Measurements from ENCODE around the gene PDAP1. TPM values are rescaled to one million over a fixed set of nuclear protein-coding genes. Genes with fewer than 3 reads are reported as not detected.

The PDAP1 gene
- total and polyA plus RNA-seq, 9 of the 15 experiments (the other 6 are each of a cell fraction or from before 2014, with no cell fraction given), result 10.2 to 315 (median 129) TPM

GRCh38 chr7:99438573-99439480, 30.4 kb upstream of the PDAP1 start, which contains the start of the genes CPSF4 and PTCD1 (continued):
- no peak for TF ChIP-seq CHD4 (IDR thresholded peaks at IDR 0.05; ENCODE audit: insufficient read depth, insufficient replicate concordance, low read depth, low read length, poor library complexity, severe bottlenecking)
- no peak for TF ChIP-seq ZNF282 (CRISPR knock-in tag; IDR thresholded peaks at IDR 0.05)
- TF ChIP-seq CREB3 (tag; conservative IDR thresholded peaks at IDR 0.05; ENCODE audit: low read depth), result no peak
- no peak for TF ChIP-seq ZBTB8A (IDR thresholded peaks at IDR 0.05; ENCODE audit: partially characterized antibody)
- TF ChIP-seq SIRT6 (IDR thresholded peaks at IDR 0.05; ENCODE audit: low read depth, low read length), result no peak
- TF ChIP-seq DMBX1 (CRISPR knock-in tag; IDR thresholded peaks at IDR 0.05; ENCODE audit: borderline replicate concordance), result peak; percentile 69
- peak; percentile 67 for TF ChIP-seq JUN (IDR thresholded peaks at IDR 0.05; ENCODE audit: borderline replicate concordance, low read depth, low read length)
- TF ChIP-seq JUN (CRISPR knock-in tag; IDR thresholded peaks at IDR 0.05; ENCODE audit: borderline replicate concordance), result no peak
- TF ChIP-seq MEF2A (IDR thresholded peaks at IDR 0.05; ENCODE audit: control insufficient read depth, low read depth, low read length), result 0 out of 2 replicates have a peak, but pooled peaks have one; percentile 20
- TF ChIP-seq ZHX1 (conservative IDR thresholded peaks at IDR 0.05; ENCODE audit: low read length), result no peak
- no peak for TF ChIP-seq ZNF512 (tag; IDR thresholded peaks at IDR 0.05)
- peak; percentile 54; the same call in 1 of the 2 replicates for TF ChIP-seq ZNF324 (CRISPR knock-in tag; IDR thresholded peaks at IDR 0.05)
- TF ChIP-seq CREB3L1 (IDR thresholded peaks at IDR 0.05; ENCODE audit: borderline replicate concordance, low read depth), result peak; percentile 63; the same call in 1 of the 2 replicates
- TF ChIP-seq CREBBP (IDR thresholded peaks at IDR 0.05; ENCODE audit: low read depth, low read length), result no peak
- no peak for TF ChIP-seq NCOA1 (IDR thresholded peaks at IDR 0.05; ENCODE audit: low read depth)
- no peak for TF ChIP-seq BRD9 (IDR thresholded peaks at IDR 0.05; ENCODE audit: low read depth, partially characterized antibody)
- no peak for TF ChIP-seq ZNF586 (CRISPR knock-in tag; conservative IDR thresholded peaks at IDR 0.05)
- TF ChIP-seq FOXK2 (conservative IDR thresholded peaks at IDR 0.05 in 1 of 2, IDR thresholded peaks at IDR 0.05 in 1 of 2; ENCODE audit: low read depth in 2 of 2), result peak in 1 of 2 experiments; percentile 63; a peak in 2 of 4 replicates
- TF ChIP-seq MAX (CRISPR knock-in tag; IDR thresholded peaks at IDR 0.05), result peak; percentile 41; the same call in 1 of the 2 replicates

Data from K562 (cell line).